Right atrium auricular region (tissue), 2 donors: ENCODE data around the gene ACSL4. TPM values are rescaled to one million over a fixed set of nuclear protein-coding genes. Genes with fewer than 3 reads are reported as not detected.

ENCODE experiments used
- DNase-seq: peaks from one replicate; pipeline ENCODE4 v3.0.0-alpha.2; 2019; ENCODE audit warnings: low spot score
- H3K27ac ChIP-seq, 2 donors: fragments of 200-600 bp; sonication (generic); 1 replicate in 1 of 2; 2 replicates in 1 of 2; pipeline ENCODE4 v1.5.1; 2016 to 2019
- H3K27me3 ChIP-seq, 2 donors: fragments of 200-600 bp; sonication (generic); one replicate each; pipeline versions ENCODE4 v1.5.1 to v1.6.0; 2017 to 2019
- H3K36me3 ChIP-seq: fragments of 200-600 bp; sonication (generic); one replicate; pipeline ENCODE4 v1.5.1; 2016
- H3K4me1 ChIP-seq, 2 donors: fragments of 200-600 bp; sonication (generic); one replicate each; pipeline versions ENCODE4 v1.5.1 to v1.6.0; 2017 to 2019
- H3K4me3 ChIP-seq, 2 donors: fragments of 200-600 bp; sonication (generic); 1 replicate in 1 of 2; 2 replicates in 1 of 2; pipeline ENCODE4 v1.5.1; 2017 to 2019; ENCODE audit warnings: mild to moderate bottlenecking in 1 of 2, moderate library complexity in 1 of 2
- H3K9me3 ChIP-seq, 2 donors: fragments of 200-600 bp; sonication (generic); one replicate each; pipeline ENCODE4 v1.5.1; 2019
- CTCF ChIP-seq, 2 donors: fragments of 200-600 bp; sonication (generic); IDR thresholded peaks; one replicate each; pipeline ENCODE4 v1.5.1; 2019; ENCODE audit warnings: antibody characterized with exemption in 2 of 2
- total RNA-seq, 2 donors: library from RNA; depleted of rRNA; stranded (reverse); fragments of >200 nt; gene quantifications; one replicate each; pipeline ENCODE4 v1.1.0, GENCODE V29; 2016

The ACSL4 gene
- total RNA-seq: 10 to 100 TPM; 40.5 to 45.5 TPM

- Histone ChIP-seq H3K4me3 (peak within 1 kb of the TSS; percentile 54 to 65), H3K27ac (peak within 1 kb of the TSS; percentile 78 to 85), H3K36me3 (no peaks in the 10 kb centered on the region), H3K27me3 (no peaks in the 10 kb centered on the region), H3K9me3 (no peaks in the 10 kb centered on the region), H3K4me1 (no peaks in the 10 kb centered on the region)
- TF ChIP-seq CTCF (IDR thresholded peaks at IDR 0.05): no peak
- peak; percentile 77 for DNase-seq
Measured at GRCh38 chrX:109732807-109733612, at the start of gene ACSL4. Gene ACSL4, minus strand, starts transcription at chrX:109733257. Its CDS starts 49,894 bp downstream, at chrX:109683363.

GRCh38 chrX:109777749-109778148 lies 44.7 kb upstream of the ACSL4 start:
- Histone ChIP-seq H3K36me3 (no peaks in the 10 kb centered on the region), H3K4me1 (no peaks in the 10 kb centered on the region), H3K27me3 (no peaks in the 10 kb centered on the region), H3K9me3 (no peaks in the 10 kb centered on the region), H3K4me3 (no peak overlapping the region), H3K27ac (no peak overlapping the region)
- no peak for TF ChIP-seq CTCF (IDR thresholded peaks at IDR 0.05)
- DNase-seq: no peak

GRCh38 chrX:109776986-109777385 lies 43.9 kb upstream of the ACSL4 start:
- Histone ChIP-seq H3K4me3 (no peak overlapping the region), H3K4me1 (no peaks in the 10 kb centered on the region), H3K27me3 (no peaks in the 10 kb centered on the region), H3K27ac (no peak overlapping the region), H3K36me3 (no peaks in the 10 kb centered on the region), H3K9me3 (no peaks in the 10 kb centered on the region)
- no peak for TF ChIP-seq CTCF (IDR thresholded peaks at IDR 0.05)
- DNase-seq: no peak

GRCh38 chrX:109776432-109776831 lies 43.4 kb upstream of the ACSL4 start:
- no peaks in the 10 kb centered on the region for H3K4me1 ChIP-seq
- H3K27me3 ChIP-seq: no peaks in the 10 kb centered on the region
- no peak for DNase-seq
- TF ChIP-seq CTCF (IDR thresholded peaks at IDR 0.05): no peak
- no peaks in the 10 kb centered on the region for H3K36me3 ChIP-seq
- no peaks in the 10 kb centered on the region for H3K9me3 ChIP-seq
- no peak overlapping the region for H3K27ac ChIP-seq
- no peak overlapping the region for H3K4me3 ChIP-seq

GRCh38 chrX:109775386-109775785 lies 42.3 kb upstream of the ACSL4 start:
- TF ChIP-seq CTCF (IDR thresholded peaks at IDR 0.05): no peak
- no peaks in the 10 kb centered on the region for H3K36me3 ChIP-seq
- H3K4me3 ChIP-seq: no peak overlapping the region
- peaks cover 0 to 3% of the 10 kb centered on the region in 2 donors for H3K9me3 ChIP-seq
- H3K27ac ChIP-seq: no peak overlapping the region
- no peak for DNase-seq
- no peaks in the 10 kb centered on the region for H3K27me3 ChIP-seq
- no peaks in the 10 kb centered on the region for H3K4me1 ChIP-seq

- Histone ChIP-seq H3K4me3 (no peak overlapping the region), H3K4me1 (no peaks in the 10 kb centered on the region), H3K27ac (no peak overlapping the region), H3K9me3 (peaks cover 0 to 10% of the 10 kb centered on the region in 2 donors), H3K27me3 (no peaks in the 10 kb centered on the region), H3K36me3 (no peaks in the 10 kb centered on the region)
- DNase-seq: no peak
- no peak for TF ChIP-seq CTCF (IDR thresholded peaks at IDR 0.05)
Measured at GRCh38 chrX:109774706-109775105, 41.6 kb upstream of the ACSL4 start.
